K562 (cell line): ENCODE results near the gene NXPH4. TPM values are rescaled to one million over a fixed set of nuclear protein-coding genes. Genes with fewer than 3 reads are reported as not detected.

Experiments
- COPS2 ChIP-seq: fragments of 450-650 bp; conservative IDR thresholded peaks from 2 replicates; pipeline ENCODE4 v1.6.1; 2016; ENCODE audit warnings: mild to moderate bottlenecking, moderate library complexity
- ZNF740 ChIP-seq, 3 experiments: fragments of 200-800 bp in 1 of 3; sonication (Bioruptor generic) in 1 of 3; sonication (generic) in 1 of 3; formaldehyde crosslinking in 1 of 3; IDR thresholded peaks; 2 replicates each; pipeline versions ENCODE4 v1.6.1 to v1.8.0; 2016 to 2022; ENCODE audit warnings: mild to moderate bottlenecking in 2 of 3, missing compliant biosample characterization in 2 of 3, missing genetic modification characterization in 2 of 3, missing genetic modification reagents in 1 of 3
- polyA plus RNA-seq, 8 experiments: library from polyadenylated mRNA; depleted of rRNA in 4 of 8; stranded (reverse) in 5 of 8; unstranded in 3 of 8; fragments of >200 nt; fragmentation: Nextera tagmentation in 2 of 8; fragmentation: Illumina TruSeq in 1 of 8; extraction: Ambion mirVana in 2 of 8; extraction: Trizol in 1 of 8; gene quantifications; 2 replicates each; pipeline versions ENCODE4 v1.2.1 to v1.2.3, GENCODE V29; 2011 to 2014; ENCODE audit warnings: inconsistent platforms in 1 of 8, missing spikeins in 1 of 8
- total RNA-seq, 7 experiments: library from RNA; depleted of rRNA in 6 of 7; stranded (reverse); fragments of >200 nt in 6 of 7; fragmentation: Illumina TruSeq in 2 of 7; extraction: Trizol in 2 of 7; gene quantifications; 2 replicates each; pipeline versions ENCODE4 v1.2.1 to v1.2.3, GENCODE V29; 2011 to 2021; ENCODE audit warnings: low replicate concordance in 1 of 7
- TF ChIP-seq, protein P1 (sequence below): fragments of 250-450 bp; sonication (Bioruptor Pico); IDR thresholded peaks from 2 replicates; pipeline ENCODE4 v1.9.0; 2021; ENCODE audit warnings: mild to moderate bottlenecking, inconsistent platforms
- TF ChIP-seq, protein P2 (sequence below), 3 experiments: fragments of 200-800 bp in 1 of 3; fragments of 250-450 bp in 1 of 3; fragments of 450-650 bp in 1 of 3; sonication (Bioruptor Pico) in 1 of 3; sonication (Bioruptor generic) in 1 of 3; formaldehyde crosslinking in 1 of 3; IDR thresholded peaks; 2 replicates each; pipeline versions ENCODE4 v1.6.1 to v1.8.0; 2016 to 2022; ENCODE audit warnings: mild to moderate bottlenecking in 2 of 3, missing genetic modification characterization in 2 of 3, missing compliant biosample characterization in 1 of 3, moderate library complexity in 1 of 3
- TF ChIP-seq, protein P3 (sequence below): conservative IDR thresholded peaks from 2 replicates; pipeline ENCODE4 v1.6.1; 2011; ENCODE audit warnings: low read depth, mild to moderate bottlenecking, low read length; ENCODE audit not compliant: control insufficient read depth

The NXPH4 gene
- total and polyA plus RNA-seq, 9 of the 15 experiments (the other 6 are each of a cell fraction or from before 2014, with no cell fraction given), result 0.49 to 2.7 (median 1.1) TPM; not detected in 4

GRCh38 chr12:57178213-57178612 is 38.4 kb upstream of the NXPH4 start (continued):
- TF ChIP-seq ZNF740 (CRISPR knock-in tag; IDR thresholded peaks at IDR 0.05) (peak; percentile 39; the same call in 1 of the 2 replicates), ZNF740 (tag; IDR thresholded peaks at IDR 0.05) (no peak), COPS2 (no peak)
- TF ChIP-seq, protein P1, sequence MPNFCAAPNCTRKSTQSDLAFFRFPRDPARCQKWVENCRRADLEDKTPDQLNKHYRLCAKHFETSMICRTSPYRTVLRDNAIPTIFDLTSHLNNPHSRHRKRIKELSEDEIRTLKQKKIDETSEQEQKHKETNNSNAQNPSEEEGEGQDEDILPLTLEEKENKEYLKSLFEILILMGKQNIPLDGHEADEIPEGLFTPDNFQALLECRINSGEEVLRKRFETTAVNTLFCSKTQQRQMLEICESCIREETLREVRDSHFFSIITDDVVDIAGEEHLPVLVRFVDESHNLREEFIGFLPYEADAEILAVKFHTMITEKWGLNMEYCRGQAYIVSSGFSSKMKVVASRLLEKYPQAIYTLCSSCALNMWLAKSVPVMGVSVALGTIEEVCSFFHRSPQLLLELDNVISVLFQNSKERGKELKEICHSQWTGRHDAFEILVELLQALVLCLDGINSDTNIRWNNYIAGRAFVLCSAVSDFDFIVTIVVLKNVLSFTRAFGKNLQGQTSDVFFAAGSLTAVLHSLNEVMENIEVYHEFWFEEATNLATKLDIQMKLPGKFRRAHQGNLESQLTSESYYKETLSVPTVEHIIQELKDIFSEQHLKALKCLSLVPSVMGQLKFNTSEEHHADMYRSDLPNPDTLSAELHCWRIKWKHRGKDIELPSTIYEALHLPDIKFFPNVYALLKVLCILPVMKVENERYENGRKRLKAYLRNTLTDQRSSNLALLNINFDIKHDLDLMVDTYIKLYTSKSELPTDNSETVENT (CRISPR knock-in tag), result no peak
- TF ChIP-seq, protein P2, sequence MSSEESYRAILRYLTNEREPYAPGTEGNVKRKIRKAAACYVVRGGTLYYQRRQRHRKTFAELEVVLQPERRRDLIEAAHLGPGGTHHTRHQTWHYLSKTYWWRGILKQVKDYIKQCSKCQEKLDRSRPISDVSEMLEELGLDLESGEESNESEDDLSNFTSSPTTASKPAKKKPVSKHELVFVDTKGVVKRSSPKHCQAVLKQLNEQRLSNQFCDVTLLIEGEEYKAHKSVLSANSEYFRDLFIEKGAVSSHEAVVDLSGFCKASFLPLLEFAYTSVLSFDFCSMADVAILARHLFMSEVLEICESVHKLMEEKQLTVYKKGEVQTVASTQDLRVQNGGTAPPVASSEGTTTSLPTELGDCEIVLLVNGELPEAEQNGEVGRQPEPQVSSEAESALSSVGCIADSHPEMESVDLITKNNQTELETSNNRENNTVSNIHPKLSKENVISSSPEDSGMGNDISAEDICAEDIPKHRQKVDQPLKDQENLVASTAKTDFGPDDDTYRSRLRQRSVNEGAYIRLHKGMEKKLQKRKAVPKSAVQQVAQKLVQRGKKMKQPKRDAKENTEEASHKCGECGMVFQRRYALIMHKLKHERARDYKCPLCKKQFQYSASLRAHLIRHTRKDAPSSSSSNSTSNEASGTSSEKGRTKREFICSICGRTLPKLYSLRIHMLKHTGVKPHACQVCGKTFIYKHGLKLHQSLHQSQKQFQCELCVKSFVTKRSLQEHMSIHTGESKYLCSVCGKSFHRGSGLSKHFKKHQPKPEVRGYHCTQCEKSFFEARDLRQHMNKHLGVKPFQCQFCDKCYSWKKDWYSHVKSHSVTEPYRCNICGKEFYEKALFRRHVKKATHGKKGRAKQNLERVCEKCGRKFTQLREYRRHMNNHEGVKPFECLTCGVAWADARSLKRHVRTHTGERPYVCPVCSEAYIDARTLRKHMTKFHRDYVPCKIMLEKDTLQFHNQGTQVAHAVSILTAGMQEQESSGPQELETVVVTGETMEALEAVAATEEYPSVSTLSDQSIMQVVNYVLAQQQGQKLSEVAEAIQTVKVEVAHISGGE (CRISPR knock-in tag; IDR thresholded peaks at IDR 0.05), result peak in 1 of 3 experiments; percentile 52; a peak in 2 of 6 replicates
- TF ChIP-seq, protein P3, sequence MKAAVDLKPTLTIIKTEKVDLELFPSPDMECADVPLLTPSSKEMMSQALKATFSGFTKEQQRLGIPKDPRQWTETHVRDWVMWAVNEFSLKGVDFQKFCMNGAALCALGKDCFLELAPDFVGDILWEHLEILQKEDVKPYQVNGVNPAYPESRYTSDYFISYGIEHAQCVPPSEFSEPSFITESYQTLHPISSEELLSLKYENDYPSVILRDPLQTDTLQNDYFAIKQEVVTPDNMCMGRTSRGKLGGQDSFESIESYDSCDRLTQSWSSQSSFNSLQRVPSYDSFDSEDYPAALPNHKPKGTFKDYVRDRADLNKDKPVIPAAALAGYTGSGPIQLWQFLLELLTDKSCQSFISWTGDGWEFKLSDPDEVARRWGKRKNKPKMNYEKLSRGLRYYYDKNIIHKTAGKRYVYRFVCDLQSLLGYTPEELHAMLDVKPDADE, result no peak
